ENCODE data around the gene KCNH8. TPM values are rescaled to one million over a fixed set of nuclear protein-coding genes. Genes with fewer than 3 reads are reported as not detected.
A peak's percentile ranks its signal among the peaks of the same experiment; 100 is the strongest.

KCNH8 gene
- total and polyA plus RNA-seq, 10 of the 15 experiments (the other 5 are each of a cell fraction or from before 2014, with no cell fraction given): under 0.01 to 0.18 (median 0.07) TPM; not detected in 2

DNA sequence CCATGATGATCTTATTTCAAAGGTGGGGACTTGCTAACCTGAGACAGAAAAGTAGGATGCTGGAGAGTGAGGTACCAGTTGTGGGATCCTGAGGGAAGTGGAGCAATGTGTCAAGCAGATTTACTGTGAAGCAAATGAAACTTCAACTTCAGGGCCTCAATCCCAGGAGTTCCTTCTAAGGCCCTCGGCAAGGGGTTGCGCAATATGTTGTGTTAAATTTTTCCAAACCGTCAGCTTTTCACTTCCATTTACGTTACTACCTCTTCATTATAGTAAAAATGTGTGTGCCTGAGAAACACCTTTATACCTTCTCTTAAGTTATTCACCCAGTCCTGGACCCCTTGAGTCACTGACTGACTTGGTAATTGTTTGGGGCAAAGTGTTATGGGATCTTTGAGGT lies 42.5 kb upstream of the KCNH8 start:
- no TSS peak for BruUV-seq (replicated peaks)
- POLR2A ChIA-PET: no interaction called here
- WGBS (ENCODE audit: insufficient coverage, insufficient replicate concordance, low lambda C conversion rate, missing lambda C conversion rate): 46% methylated on average over 4 of the region's 4 CpGs

GRCh38 chr3:19106307-19106706 lies 42.0 kb upstream of the KCNH8 start:
- POLR2A ChIA-PET: no interaction called here
- no peak overlapping the region for H3K4me2 ChIP-seq (ENCODE audit: control insufficient read depth, insufficient read depth)

More for the DNA sequence above, 42.5 kb upstream of the KCNH8 start:
- RAD21 ChIA-PET (ENCODE audit: unreplicated experiment): no interaction called here
- no peak for TF ChIP-seq STAT1 (conservative IDR thresholded peaks at IDR 0.05)
- TF ChIP-seq CEBPB (IDR thresholded peaks at IDR 0.05; ENCODE audit: borderline replicate concordance in 1 of 2, low read depth in 2 of 2, low read length in 2 of 2): peak in 1 of 2 experiments; percentile 32; a peak in 1 of 4 replicates
- H3K4me1 ChIP-seq (ENCODE audit: control insufficient read depth, insufficient read depth, low read length): no peaks in the 10 kb centered on the region; the same call in 1 of the 2 replicates
- intact Hi-C loops (cut with micrococcal nuclease; ENCODE audit: unreplicated experiment) (no loop called here), in situ Hi-C loops (cut with MboI) (no loop called here)
- no peaks in the 10 kb centered on the region for H4K20me1 ChIP-seq (ENCODE audit: control insufficient read depth, insufficient read depth)
- H3K4me2 ChIP-seq (ENCODE audit: control insufficient read depth, insufficient read depth): no peak overlapping the region
- no peak overlapping the region for H3K9ac ChIP-seq (ENCODE audit: control insufficient read depth, insufficient read depth, low read length)
- H3K27ac ChIP-seq (ENCODE audit: control insufficient read depth, insufficient read depth): no peak overlapping the region
- no peak overlapping the region for H2AFZ ChIP-seq (ENCODE audit: control insufficient read depth, low read depth, low read length)
- no peak for DNase-seq (ENCODE audit: low read depth, low spot score)
- SMC1A ChIA-PET (ENCODE audit: uncharacterized antibody, unreplicated experiment): no interaction called here
- no peak for ATAC-seq
- H3K9me3 ChIP-seq (replicated peaks; ENCODE audit: control insufficient read depth, insufficient read depth, low read length): no peaks in the 10 kb centered on the region
- H3K79me2 ChIP-seq (ENCODE audit: control insufficient read depth, insufficient read depth, low read length): no peaks in the 10 kb centered on the region
- CTCF ChIA-PET: no interaction called here
- no peaks in the 10 kb centered on the region for H3K36me3 ChIP-seq (ENCODE audit: control insufficient read depth in 2 of 2, insufficient read depth in 2 of 2, low read length in 1 of 2)
- H3K4me3 ChIP-seq: no peak overlapping the region
- no peaks in the 10 kb centered on the region for H3K27me3 ChIP-seq (replicated peaks in 1 of 2; ENCODE audit: control insufficient read depth in 2 of 2, insufficient read depth in 2 of 2, low read length in 1 of 2)
- FAIRE-seq: no peak

More at GRCh38 chr3:19106307-19106706, 42.0 kb upstream of the KCNH8 start:
- ATAC-seq (no peak), FAIRE-seq (no peak), DNase-seq (ENCODE audit: low read depth, low spot score) (no peak)
- no peak overlapping the region for H3K9ac ChIP-seq (ENCODE audit: control insufficient read depth, insufficient read depth, low read length)
- no peaks in the 10 kb centered on the region for H3K79me2 ChIP-seq (ENCODE audit: control insufficient read depth, insufficient read depth, low read length)
- no peak for TF ChIP-seq SUZ12 (IDR thresholded peaks at IDR 0.05; ENCODE audit: unreplicated experiment)
- TF ChIP-seq IRF5 (IDR thresholded peaks at IDR 0.05; ENCODE audit: borderline replicate concordance): no peak
- no peak for TF ChIP-seq RFX5 (IDR thresholded peaks at IDR 0.05; ENCODE audit: low read depth, low read length)
- no peak for TF ChIP-seq KAT2A (conservative IDR thresholded peaks at IDR 0.05; ENCODE audit: control insufficient read depth, low read depth, low read length)
- TF ChIP-seq HDAC2 (IDR thresholded peaks at IDR 0.05): no peak
- TF ChIP-seq, protein P1, sequence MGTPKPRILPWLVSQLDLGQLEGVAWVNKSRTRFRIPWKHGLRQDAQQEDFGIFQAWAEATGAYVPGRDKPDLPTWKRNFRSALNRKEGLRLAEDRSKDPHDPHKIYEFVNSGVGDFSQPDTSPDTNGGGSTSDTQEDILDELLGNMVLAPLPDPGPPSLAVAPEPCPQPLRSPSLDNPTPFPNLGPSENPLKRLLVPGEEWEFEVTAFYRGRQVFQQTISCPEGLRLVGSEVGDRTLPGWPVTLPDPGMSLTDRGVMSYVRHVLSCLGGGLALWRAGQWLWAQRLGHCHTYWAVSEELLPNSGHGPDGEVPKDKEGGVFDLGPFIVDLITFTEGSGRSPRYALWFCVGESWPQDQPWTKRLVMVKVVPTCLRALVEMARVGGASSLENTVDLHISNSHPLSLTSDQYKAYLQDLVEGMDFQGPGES (IDR thresholded peaks at IDR 0.05): no peak
- no peak for TF ChIP-seq HDAC6 (IDR thresholded peaks at IDR 0.05; ENCODE audit: unreplicated experiment)
- no peak for TF ChIP-seq KLF5 (IDR thresholded peaks at IDR 0.05; ENCODE audit: partially characterized antibody)
- TF ChIP-seq, protein P2, sequence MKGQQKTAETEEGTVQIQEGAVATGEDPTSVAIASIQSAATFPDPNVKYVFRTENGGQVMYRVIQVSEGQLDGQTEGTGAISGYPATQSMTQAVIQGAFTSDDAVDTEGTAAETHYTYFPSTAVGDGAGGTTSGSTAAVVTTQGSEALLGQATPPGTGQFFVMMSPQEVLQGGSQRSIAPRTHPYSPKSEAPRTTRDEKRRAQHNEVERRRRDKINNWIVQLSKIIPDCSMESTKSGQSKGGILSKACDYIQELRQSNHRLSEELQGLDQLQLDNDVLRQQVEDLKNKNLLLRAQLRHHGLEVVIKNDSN (IDR thresholded peaks at IDR 0.05; ENCODE audit: borderline replicate concordance, extremely low read length, insufficient read depth, low read depth, low read length): no peak
- no peak for TF ChIP-seq ZBED1 (IDR thresholded peaks at IDR 0.05; ENCODE audit: borderline replicate concordance)
- no peak for TF ChIP-seq NRF1 (conservative IDR thresholded peaks at IDR 0.05; ENCODE audit: low read depth, low read length)
- TF ChIP-seq DPF2 (IDR thresholded peaks at IDR 0.05): no peak
- H4K20me1 ChIP-seq (ENCODE audit: control insufficient read depth, insufficient read depth): no peaks in the 10 kb centered on the region
- H3K4me1 ChIP-seq (ENCODE audit: control insufficient read depth, insufficient read depth, low read length): no peaks in the 10 kb centered on the region; the same call in 1 of the 2 replicates
- H3K27ac ChIP-seq (ENCODE audit: control insufficient read depth, insufficient read depth): no peak overlapping the region
- no peaks in the 10 kb centered on the region for H3K36me3 ChIP-seq (ENCODE audit: control insufficient read depth in 2 of 2, insufficient read depth in 2 of 2, low read length in 1 of 2)
- 56% methylated on average over 1 of the region's 1 CpG for WGBS (ENCODE audit: insufficient coverage, insufficient replicate concordance, low lambda C conversion rate, missing lambda C conversion rate)
- ChIA-PET RAD21 (ENCODE audit: unreplicated experiment) (no interaction called here), SMC1A (ENCODE audit: uncharacterized antibody, unreplicated experiment) (no interaction called here), CTCF (no interaction called here)
- in situ Hi-C loops (cut with MboI) (no loop called here), intact Hi-C loops (cut with micrococcal nuclease; ENCODE audit: unreplicated experiment) (no loop called here)
- no peak overlapping the region for H2AFZ ChIP-seq (ENCODE audit: control insufficient read depth, low read depth, low read length)
- BruUV-seq (replicated peaks): no TSS peak
- H3K27me3 ChIP-seq (replicated peaks in 1 of 2; ENCODE audit: control insufficient read depth in 2 of 2, insufficient read depth in 2 of 2, low read length in 1 of 2): no peaks in the 10 kb centered on the region
- no peak overlapping the region for H3K4me3 ChIP-seq
- no peaks in the 10 kb centered on the region for H3K9me3 ChIP-seq (replicated peaks; ENCODE audit: control insufficient read depth, insufficient read depth, low read length)
